K562 (cell line): ENCODE results near the gene ARHGEF10L. TPM values are rescaled to one million over a fixed set of nuclear protein-coding genes. Genes with fewer than 3 reads are reported as not detected.
A peak's percentile ranks its signal among the peaks of the same experiment; 100 is the strongest.

ENCODE experiments used
- ATAC-seq: fragments of 200-7000 bp; cut with Tn5 transposase; 3 replicates; pipeline ENCODE4 v1.9.1; 2020; ENCODE audit warnings: moderate library complexity
- BruUV-seq: library from RNA; stranded (reverse); fragments of 400-500 nt; replicated peaks from 2 replicates; lab custom pipeline; 2021; lab: Mats Ljungman, UMichigan
- CTCF ChIA-PET: fragments of 300-600 bp; formaldehyde crosslinking; extraction: SDS; loops from one replicate; lab custom pipeline; 2021; ENCODE audit warnings: low intra/inter-chr PET ratio; lab: Yijun Ruan, JAX
- POLR2A ChIA-PET: fragments of 300-600, 350-650 bp; sonication (Branson Sonifier 250); formaldehyde crosslinking; extraction: SDS; loops from one replicate; lab custom pipeline; 2021; ENCODE audit warnings: antibody characterized with exemption, inconsistent platforms; lab: Yijun Ruan, JAX
- DNase-seq, 4 experiments: peaks; one replicate each; pipeline versions ENCODE4 v3.0.0 to v3.0.0-alpha.2; 2011 to 2018; ENCODE audit warnings: low spot score in 3 of 4, mixed read lengths in 3 of 4; ENCODE audit errors: extremely low read depth in 1 of 4
- FAIRE-seq: peaks from 2 replicates; lab custom pipeline; 2011; peaks lifted over from hg19 to GRCh38; lab: Jason Lieb, UNC
- H2AFZ ChIP-seq: 2 replicates; pipeline ENCODE4 v1.6.0; 2011; ENCODE audit warnings: low read depth, low read length, control low read depth, inconsistent platforms
- H3K27ac ChIP-seq: fragments of 200-600 bp; 3 replicates; pipeline ENCODE4 v1.8.0; 2011; ENCODE audit warnings: low read depth, mild to moderate bottlenecking, control low read depth, inconsistent platforms, low read length, moderate library complexity, mixed read lengths; ENCODE audit errors: extremely low read depth
- H3K27me3 ChIP-seq, 2 experiments: fragments of 300-600 bp in 1 of 2; 2 replicates in 1 of 2; 3 replicates in 1 of 2; pipeline versions ENCODE4 v1.6.0 to v1.8.0; 2011; ENCODE audit warnings: inconsistent platforms in 2 of 2, low read length in 2 of 2, mild to moderate bottlenecking in 1 of 2, mixed read lengths in 1 of 2, moderate library complexity in 1 of 2; ENCODE audit not compliant: control insufficient read depth in 2 of 2, insufficient read depth in 2 of 2
- H3K36me3 ChIP-seq: fragments of 300-600 bp; 3 replicates; pipeline ENCODE4 v1.8.0; 2011; ENCODE audit warnings: mild to moderate bottlenecking, low read length, inconsistent platforms; ENCODE audit not compliant: control insufficient read depth, insufficient read depth
- H3K4me1 ChIP-seq, 2 experiments: fragments of 200-600 bp in 1 of 2; replicated peaks in 1 of 2; 2 replicates in 1 of 2; 3 replicates in 1 of 2; pipeline versions ENCODE4 v1.5.1 to v1.8.0; 2011; ENCODE audit warnings: inconsistent platforms in 2 of 2, low read length in 2 of 2, mild to moderate bottlenecking in 1 of 2, mixed read lengths in 1 of 2, moderate library complexity in 1 of 2; ENCODE audit not compliant: control insufficient read depth in 2 of 2, insufficient read depth in 2 of 2
- H3K4me2 ChIP-seq: 2 replicates; pipeline ENCODE4 v1.6.1; 2011; ENCODE audit warnings: low read length, control low read depth, inconsistent platforms, mixed read lengths; ENCODE audit not compliant: insufficient read depth
- H3K4me3 ChIP-seq: fragments of 200-600 bp; sonication (generic), shearing (Covaris generic); 2 replicates; pipeline ENCODE4 v1.5.1; 2016; ENCODE audit warnings: control low read depth, inconsistent platforms
- H3K79me2 ChIP-seq: fragments of 200-600 bp; 3 replicates; pipeline ENCODE4 v1.8.0; 2011; ENCODE audit warnings: low read length, inconsistent platforms; ENCODE audit not compliant: control insufficient read depth, insufficient read depth
- H3K9ac ChIP-seq, 2 experiments: 2 replicates each; pipeline versions ENCODE4 v1.6.0 to v1.6.1; 2011; ENCODE audit warnings: low read depth in 2 of 2, low read length in 2 of 2, control low read depth in 1 of 2, inconsistent platforms in 1 of 2, mild to moderate bottlenecking in 1 of 2, mixed read lengths in 1 of 2; ENCODE audit not compliant: insufficient read depth in 1 of 2
- H3K9me1 ChIP-seq: one replicate; pipeline ENCODE4 v1.6.0; 2011; ENCODE audit warnings: inconsistent platforms, mild to moderate bottlenecking, low read length, moderate library complexity; ENCODE audit not compliant: control insufficient read depth, insufficient read depth
- H3K9me3 ChIP-seq: replicated peaks from 2 replicates; pipeline ENCODE4 v1.5.1; 2011; ENCODE audit warnings: low read depth, low read length, inconsistent platforms; ENCODE audit not compliant: control insufficient read depth, insufficient read depth
- H4K20me1 ChIP-seq: replicated peaks from 2 replicates; pipeline ENCODE4 v1.6.1; 2011; ENCODE audit warnings: low read length, inconsistent platforms, mixed read lengths; ENCODE audit not compliant: control insufficient read depth, insufficient read depth
- ARHGAP35 ChIP-seq: fragments of 450-650 bp; IDR thresholded peaks from 2 replicates; pipeline ENCODE4 v1.6.1; 2018; ENCODE audit not compliant: partially characterized antibody
- ARID3A ChIP-seq: IDR thresholded peaks from 2 replicates; pipeline ENCODE4 v1.6.1; 2012; ENCODE audit warnings: low read depth, low read length, improper control_type of control experiment, borderline replicate concordance
- C11orf30 ChIP-seq: fragments of 450-650 bp; IDR thresholded peaks from 2 replicates; pipeline ENCODE4 v1.6.1; 2016; ENCODE audit warnings: low read depth, mild to moderate bottlenecking
- FOXK1 ChIP-seq: sonication (generic); formaldehyde crosslinking; IDR thresholded peaks from 2 replicates; pipeline ENCODE4 v1.8.0; 2022; ENCODE audit warnings: missing genetic modification reagents, mild to moderate bottlenecking, borderline replicate concordance
- POLR2AphosphoS5 ChIP-seq: IDR thresholded peaks from 2 replicates; pipeline ENCODE4 v1.6.1; 2011; ENCODE audit warnings: mild to moderate bottlenecking, low read depth, low read length, moderate library complexity; ENCODE audit not compliant: control insufficient read depth, insufficient read depth
- ZNF551 ChIP-seq: fragments of 250-450 bp; sonication (Bioruptor Pico); IDR thresholded peaks from 2 replicates; pipeline ENCODE4 v1.5.0; 2021; ENCODE audit warnings: mild to moderate bottlenecking, moderate library complexity
- WGBS: fragments of 100-300 bp; shearing (Covaris generic); methylation state at CpG from one replicate; pipeline ENCODE4 v1.1.6; 2016; ENCODE audit warnings: low coverage, mixed read lengths; ENCODE audit not compliant: insufficient coverage; ENCODE audit errors: missing lambda C conversion rate; 5-methylcytosine and 5-hydroxymethylcytosine counted together
- in situ Hi-C: fragments of 300-500 bp; cut with MboI; formaldehyde crosslinking; loops from 4 replicates; pipeline ENCODE4 v1.15.0; 2018; ENCODE audit warnings: inconsistent platforms, mixed read lengths
- intact Hi-C: fragments of 100-400 bp; cut with micrococcal nuclease; formaldehyde crosslinking; loops from 2 replicates; pipeline ENCODE4 v1.14.2; 2022
- polyA plus RNA-seq, 8 experiments: library from polyadenylated mRNA; depleted of rRNA in 4 of 8; stranded (reverse) in 5 of 8; unstranded in 3 of 8; fragments of >200 nt; fragmentation: Nextera tagmentation in 2 of 8; fragmentation: Illumina TruSeq in 1 of 8; extraction: Ambion mirVana in 2 of 8; extraction: Trizol in 1 of 8; gene quantifications; 2 replicates each; pipeline versions ENCODE4 v1.2.1 to v1.2.3, GENCODE V29; 2011 to 2014; ENCODE audit warnings: inconsistent platforms in 1 of 8, missing spikeins in 1 of 8
- total RNA-seq, 7 experiments: library from RNA; depleted of rRNA in 6 of 7; stranded (reverse); fragments of >200 nt in 6 of 7; fragmentation: Illumina TruSeq in 2 of 7; extraction: Trizol in 2 of 7; gene quantifications; 2 replicates each; pipeline versions ENCODE4 v1.2.1 to v1.2.3, GENCODE V29; 2011 to 2021; ENCODE audit warnings: low replicate concordance in 1 of 7
- TF ChIP-seq, protein P1 (sequence below): sonication (generic); formaldehyde crosslinking; IDR thresholded peaks from 2 replicates; pipeline ENCODE4 v1.8.0; 2022; ENCODE audit warnings: mild to moderate bottlenecking, missing genetic modification reagents
- TF ChIP-seq, protein P2 (sequence below): sonication (generic); formaldehyde crosslinking; IDR thresholded peaks from 2 replicates; pipeline ENCODE4 v1.8.0; 2022; ENCODE audit warnings: missing genetic modification reagents, mild to moderate bottlenecking, borderline replicate concordance
- TF ChIP-seq, protein P3 (sequence below): fragments of 450-650 bp; IDR thresholded peaks from 2 replicates; pipeline ENCODE4 v1.6.1; 2016; ENCODE audit warnings: borderline replicate concordance

Gene ARHGEF10L
- total and polyA plus RNA-seq, 9 of the 15 experiments (the other 6 are each of a cell fraction or from before 2014, with no cell fraction given) = 0.09 to 0.13 TPM; not detected in 7

DNA sequence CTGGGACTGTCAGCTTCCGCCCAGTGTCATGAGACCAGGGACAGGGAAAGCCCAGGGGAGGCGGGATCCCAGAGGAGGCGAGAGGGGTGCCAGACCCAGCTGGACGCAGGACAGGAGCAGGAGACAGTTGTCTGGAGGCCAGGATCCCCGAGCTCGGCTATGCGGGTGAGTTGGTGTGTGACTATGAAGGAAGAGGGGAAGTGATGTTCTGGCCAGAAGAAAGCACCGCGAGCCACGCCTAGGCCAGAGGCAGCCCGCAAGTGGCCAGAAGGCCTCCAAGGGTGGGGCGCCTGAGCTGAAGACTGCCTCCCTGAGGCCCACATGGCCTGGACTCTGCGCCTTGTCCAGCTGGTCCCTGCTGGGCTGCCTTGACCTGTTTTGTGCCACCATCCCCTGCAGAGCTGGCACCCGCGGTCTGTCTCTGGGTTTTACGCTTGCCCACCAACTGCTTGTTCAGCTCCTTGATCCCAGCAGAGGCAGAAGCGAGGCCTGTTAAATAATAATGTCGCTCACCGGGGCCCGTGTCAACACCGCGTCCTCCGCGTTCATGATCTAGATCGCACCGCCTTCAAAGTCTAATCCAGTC lies 130.5 kb downstream of the ARHGEF10L start:
- in situ Hi-C loops = loop anchor here (10.0 kb wide), 3 partner anchors 155 to 905 kb away; no protein-coding TSS in a partner anchor
- intact Hi-C loops = loop anchor here (10.0 kb wide), 1 partner anchor 435 kb away; the partner anchor contains the start of gene IGSF21
- Histone ChIP-seq H3K79me2 (no peaks in the 10 kb centered on the region), H3K4me1 (peaks cover 0 to 4% of the 10 kb centered on the region in 2 experiments; a peak in 1 of 5 replicates), H3K9me3 (no peaks in the 10 kb centered on the region), H3K9ac (no peak overlapping the region), H3K27me3 (peaks cover 17 to 63% of the 10 kb centered on the region in 2 experiments), H3K36me3 (no peaks in the 10 kb centered on the region), H3K9me1 (no peaks in the 10 kb centered on the region), H2AFZ (no peak overlapping the region), H3K4me3 (no peak overlapping the region), H4K20me1 (peaks cover 15% of the 10 kb centered on the region), H3K4me2 (no peak overlapping the region), H3K27ac (no peak overlapping the region)
- DNase-seq (no peak), FAIRE-seq (no peak), ATAC-seq (peak; percentile 68)
- TF ChIP-seq, protein P1, sequence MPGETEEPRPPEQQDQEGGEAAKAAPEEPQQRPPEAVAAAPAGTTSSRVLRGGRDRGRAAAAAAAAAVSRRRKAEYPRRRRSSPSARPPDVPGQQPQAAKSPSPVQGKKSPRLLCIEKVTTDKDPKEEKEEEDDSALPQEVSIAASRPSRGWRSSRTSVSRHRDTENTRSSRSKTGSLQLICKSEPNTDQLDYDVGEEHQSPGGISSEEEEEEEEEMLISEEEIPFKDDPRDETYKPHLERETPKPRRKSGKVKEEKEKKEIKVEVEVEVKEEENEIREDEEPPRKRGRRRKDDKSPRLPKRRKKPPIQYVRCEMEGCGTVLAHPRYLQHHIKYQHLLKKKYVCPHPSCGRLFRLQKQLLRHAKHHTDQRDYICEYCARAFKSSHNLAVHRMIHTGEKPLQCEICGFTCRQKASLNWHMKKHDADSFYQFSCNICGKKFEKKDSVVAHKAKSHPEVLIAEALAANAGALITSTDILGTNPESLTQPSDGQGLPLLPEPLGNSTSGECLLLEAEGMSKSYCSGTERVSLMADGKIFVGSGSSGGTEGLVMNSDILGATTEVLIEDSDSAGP (CRISPR knock-in tag) = no peak
- TF ChIP-seq FOXK1 (CRISPR knock-in tag) (no peak), ARID3A (no peak), C11orf30 (no peak), ZNF551 (CRISPR knock-in tag) (no peak), POLR2AphosphoS5 (no peak), ARHGAP35 (no peak)
- TF ChIP-seq, protein P2, sequence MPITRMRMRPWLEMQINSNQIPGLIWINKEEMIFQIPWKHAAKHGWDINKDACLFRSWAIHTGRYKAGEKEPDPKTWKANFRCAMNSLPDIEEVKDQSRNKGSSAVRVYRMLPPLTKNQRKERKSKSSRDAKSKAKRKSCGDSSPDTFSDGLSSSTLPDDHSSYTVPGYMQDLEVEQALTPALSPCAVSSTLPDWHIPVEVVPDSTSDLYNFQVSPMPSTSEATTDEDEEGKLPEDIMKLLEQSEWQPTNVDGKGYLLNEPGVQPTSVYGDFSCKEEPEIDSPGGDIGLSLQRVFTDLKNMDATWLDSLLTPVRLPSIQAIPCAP (CRISPR knock-in tag) = no peak
- TF ChIP-seq, protein P3, sequence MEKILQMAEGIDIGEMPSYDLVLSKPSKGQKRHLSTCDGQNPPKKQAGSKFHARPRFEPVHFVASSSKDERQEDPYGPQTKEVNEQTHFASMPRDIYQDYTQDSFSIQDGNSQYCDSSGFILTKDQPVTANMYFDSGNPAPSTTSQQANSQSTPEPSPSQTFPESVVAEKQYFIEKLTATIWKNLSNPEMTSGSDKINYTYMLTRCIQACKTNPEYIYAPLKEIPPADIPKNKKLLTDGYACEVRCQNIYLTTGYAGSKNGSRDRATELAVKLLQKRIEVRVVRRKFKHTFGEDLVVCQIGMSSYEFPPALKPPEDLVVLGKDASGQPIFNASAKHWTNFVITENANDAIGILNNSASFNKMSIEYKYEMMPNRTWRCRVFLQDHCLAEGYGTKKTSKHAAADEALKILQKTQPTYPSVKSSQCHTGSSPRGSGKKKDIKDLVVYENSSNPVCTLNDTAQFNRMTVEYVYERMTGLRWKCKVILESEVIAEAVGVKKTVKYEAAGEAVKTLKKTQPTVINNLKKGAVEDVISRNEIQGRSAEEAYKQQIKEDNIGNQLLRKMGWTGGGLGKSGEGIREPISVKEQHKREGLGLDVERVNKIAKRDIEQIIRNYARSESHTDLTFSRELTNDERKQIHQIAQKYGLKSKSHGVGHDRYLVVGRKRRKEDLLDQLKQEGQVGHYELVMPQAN = no peak
- BruUV-seq = no TSS peak
- POLR2A ChIA-PET = interaction anchor here (0.6 to 0.8 kb wide), 2 partner anchors 184 to 437 kb away, joined by 3 read pairs; partner anchors contain the start of gene IGSF21
- CTCF ChIA-PET = no interaction called here
- 6% methylated on average over 26 of the region's 26 CpGs for WGBS
